Measurements from ENCODE around the gene CCL7. TPM values are rescaled to one million over a fixed set of nuclear protein-coding genes. Genes with fewer than 3 reads are reported as not detected.

The CCL7 gene
- total and polyA plus RNA-seq, 5 donors from 2014 or later, result not detected

DNA sequence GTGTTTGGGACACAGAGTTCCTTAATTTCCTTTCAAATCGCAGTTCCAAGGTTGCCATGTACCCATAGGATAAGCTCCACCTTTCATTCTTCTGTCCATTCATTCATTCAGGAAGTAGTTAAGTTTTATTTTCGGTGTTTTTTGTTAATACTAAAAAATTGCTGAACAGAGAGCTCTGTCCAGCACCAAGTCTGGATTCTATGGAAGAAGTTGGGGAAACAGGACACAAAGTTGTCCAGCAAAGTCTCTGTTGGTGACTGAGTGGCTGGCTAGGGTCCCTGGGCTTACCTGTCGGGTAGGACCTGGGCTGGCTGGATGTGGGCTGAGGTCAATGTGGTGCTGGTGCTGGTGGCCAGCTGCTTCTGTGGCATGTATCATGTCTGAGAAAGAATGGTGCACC is 32.6 kb upstream of the CCL7 start:
- H3K27me3 Mint-ChIP-seq, result peaks cover 7% of the 10 kb centered on the region
- Histone ChIP-seq H3K4me3 (ENCODE audit: low read depth, low read length) (no peak overlapping the region), H3K27me3 (ENCODE audit: control insufficient read depth, insufficient read depth, low read length) (no peaks in the 10 kb centered on the region), H3K9me3 (ENCODE audit: control insufficient read depth in 2 of 2, low read length in 2 of 2) (no peaks in the 10 kb centered on the region), H3K4me1 (ENCODE audit: control insufficient read depth, insufficient read depth, low read length, poor library complexity, severe bottlenecking) (no peaks in the 10 kb centered on the region), H3K36me3 (ENCODE audit: control insufficient read depth, insufficient read depth, low read length) (no peaks in the 10 kb centered on the region), H3K27ac (ENCODE audit: insufficient read depth, low read length, poor library complexity, severe bottlenecking) (no peak overlapping the region)
- H3K9me3 Mint-ChIP-seq, result peaks cover 0 to 6% (median 0%) of the 10 kb centered on the region in 7 donors
- DNase-seq (no peak), ATAC-seq (ENCODE audit: low read depth in 2 of 2) (no peak)
- peaks cover 0 to 3% (median 0%) of the 10 kb centered on the region in 4 donors for H3K4me1 Mint-ChIP-seq
- H3K27ac Mint-ChIP-seq, result no peak overlapping the region
- no peak overlapping the region for H3K4me3 Mint-ChIP-seq
- no peaks in the 10 kb centered on the region for H3K36me3 Mint-ChIP-seq

DNA sequence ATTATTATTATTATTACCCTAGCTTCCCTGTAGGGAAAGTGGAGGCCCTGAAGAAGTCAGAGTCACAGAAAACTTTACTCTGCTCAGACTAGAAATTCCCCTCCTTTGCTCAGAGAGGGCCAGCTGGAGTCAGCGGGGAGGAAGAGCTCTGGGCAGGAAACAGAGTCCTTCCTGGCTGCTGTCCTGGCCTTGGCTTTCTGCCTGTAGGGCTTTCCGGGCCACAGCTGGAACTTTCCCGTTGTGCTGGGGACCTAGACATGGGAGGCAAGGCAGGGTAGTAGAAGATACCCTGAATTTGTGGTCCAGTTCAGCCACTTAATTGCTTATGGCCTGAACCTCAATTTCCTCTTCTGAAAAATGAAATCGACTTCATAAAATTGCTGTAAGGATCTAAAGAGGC is 29.0 kb upstream of the CCL7 start:
- no peaks in the 10 kb centered on the region for H3K36me3 ChIP-seq (ENCODE audit: control insufficient read depth, insufficient read depth, low read length)
- H3K4me3 Mint-ChIP-seq, result no peak overlapping the region
- ATAC-seq (ENCODE audit: low read depth in 2 of 2) (no peak), DNase-seq (no peak)
- no peaks in the 10 kb centered on the region for H3K36me3 Mint-ChIP-seq
- H3K27me3 ChIP-seq (ENCODE audit: control insufficient read depth, insufficient read depth, low read length), result no peaks in the 10 kb centered on the region
- no peak overlapping the region for H3K27ac Mint-ChIP-seq
- no peak overlapping the region for H3K27ac ChIP-seq (ENCODE audit: insufficient read depth, low read length, poor library complexity, severe bottlenecking)
- H3K4me1 ChIP-seq (ENCODE audit: control insufficient read depth, insufficient read depth, low read length, poor library complexity, severe bottlenecking), result no peaks in the 10 kb centered on the region
- no peaks in the 10 kb centered on the region for H3K9me3 ChIP-seq (ENCODE audit: control insufficient read depth in 2 of 2, low read length in 2 of 2)
- H3K4me1 Mint-ChIP-seq, result peaks cover 0 to 3% (median 0%) of the 10 kb centered on the region in 4 donors
- H3K27me3 Mint-ChIP-seq, result no peaks in the 10 kb centered on the region
- no peak overlapping the region for H3K4me3 ChIP-seq (ENCODE audit: low read depth, low read length)
- peaks cover 0 to 6% (median 0%) of the 10 kb centered on the region in 7 donors for H3K9me3 Mint-ChIP-seq

DNA sequence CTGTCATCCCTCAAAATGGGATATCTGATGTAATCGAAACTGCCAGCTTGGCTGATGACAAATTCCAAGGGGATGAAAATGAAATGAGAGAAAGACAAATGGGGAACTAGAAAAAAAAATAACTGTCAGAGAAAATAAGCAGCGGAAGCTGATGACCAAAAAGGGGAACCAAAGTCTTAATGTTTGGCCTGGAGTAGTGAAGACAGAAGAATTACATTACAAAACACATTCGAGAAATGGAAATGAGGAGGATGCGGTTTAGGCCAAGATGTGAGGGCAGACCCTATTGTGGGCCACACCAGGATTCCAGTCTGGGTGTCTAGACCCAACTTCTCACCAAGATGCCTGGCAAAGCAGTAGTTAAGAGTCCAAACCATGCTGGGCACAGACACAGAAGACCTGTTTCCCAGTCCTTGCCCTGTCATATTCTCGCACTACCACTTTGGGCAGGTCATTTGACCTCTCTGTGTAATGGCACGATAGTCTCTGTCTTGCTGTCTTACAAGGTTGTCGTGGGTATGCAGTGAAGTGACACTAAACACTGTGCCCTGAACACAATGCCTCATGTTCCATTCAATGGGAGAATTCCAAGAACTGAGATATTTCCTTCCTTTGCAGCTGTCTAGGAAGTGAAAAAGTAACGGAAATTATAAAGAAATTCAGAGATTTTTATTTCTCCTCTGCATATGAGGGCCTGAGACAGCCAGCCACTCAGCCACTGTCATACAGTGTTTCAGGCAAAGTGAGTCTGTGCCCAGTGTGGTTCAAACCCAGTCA is 27.2 kb upstream of the CCL7 start:
- H3K4me3 ChIP-seq (ENCODE audit: low read depth, low read length), result no peak overlapping the region
- Mint-ChIP-seq H3K27me3 (no peaks in the 10 kb centered on the region), H3K36me3 (no peaks in the 10 kb centered on the region), H3K4me1 (peaks cover 0 to 3% (median 0%) of the 10 kb centered on the region in 4 donors), H3K4me3 (no peak overlapping the region), H3K27ac (no peak overlapping the region), H3K9me3 (peaks cover 0 to 4% (median 0%) of the 10 kb centered on the region in 7 donors)
- DNase-seq (no peak), ATAC-seq (ENCODE audit: low read depth in 2 of 2) (no peak)
- no peak overlapping the region for H3K27ac ChIP-seq (ENCODE audit: insufficient read depth, low read length, poor library complexity, severe bottlenecking)
- H3K27me3 ChIP-seq (ENCODE audit: control insufficient read depth, insufficient read depth, low read length), result no peaks in the 10 kb centered on the region
- no peaks in the 10 kb centered on the region for H3K9me3 ChIP-seq (ENCODE audit: control insufficient read depth in 2 of 2, low read length in 2 of 2)
- no peaks in the 10 kb centered on the region for H3K4me1 ChIP-seq (ENCODE audit: control insufficient read depth, insufficient read depth, low read length, poor library complexity, severe bottlenecking)
- no peaks in the 10 kb centered on the region for H3K36me3 ChIP-seq (ENCODE audit: control insufficient read depth, insufficient read depth, low read length)

DNA sequence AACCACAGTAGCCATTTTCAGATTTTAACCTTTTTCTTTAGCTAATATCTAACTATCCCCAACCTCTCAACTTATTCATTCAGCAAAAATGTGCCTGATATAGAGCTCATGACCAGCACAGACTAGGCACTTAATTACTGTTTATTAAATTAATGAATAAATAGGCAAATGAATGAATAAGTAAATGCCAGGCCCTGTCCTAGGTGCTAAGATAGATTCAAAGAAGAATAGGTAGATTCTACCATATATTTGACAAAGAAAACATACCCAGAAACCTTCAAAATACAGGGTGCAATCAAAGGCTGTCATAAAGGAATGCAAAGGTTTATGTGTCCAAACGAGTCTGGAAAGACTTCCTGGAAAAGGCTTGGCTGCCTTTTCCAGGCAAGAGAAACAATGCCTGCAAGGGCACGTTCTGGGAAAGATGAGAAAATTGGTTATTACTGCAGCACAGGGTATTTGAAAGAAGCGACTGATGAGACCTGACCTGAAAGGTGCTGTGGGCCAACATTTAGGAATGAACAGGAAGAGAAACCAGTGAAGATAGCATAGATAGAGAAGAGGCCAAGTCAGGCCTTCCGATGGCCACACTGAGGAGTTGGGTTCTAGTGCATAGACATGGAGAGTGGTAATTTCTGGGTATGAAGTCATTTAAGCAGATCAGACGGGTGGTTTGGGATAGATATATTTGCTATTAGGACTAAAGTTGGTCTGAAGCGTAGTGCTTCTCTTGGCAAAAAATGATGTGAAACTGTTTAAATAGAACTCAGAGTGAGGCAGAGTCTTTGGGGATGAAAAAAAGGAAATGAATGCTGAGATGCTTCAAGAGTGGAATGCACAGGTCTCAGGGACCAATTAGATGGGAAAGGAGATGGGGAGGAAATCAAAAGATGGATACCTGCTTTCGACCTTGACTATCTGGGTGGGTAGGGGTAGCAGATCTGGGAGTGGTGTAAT is 26.4 kb upstream of the CCL7 start:
- no peak for DNase-seq
- H3K4me3 ChIP-seq (ENCODE audit: low read depth, low read length), result no peak overlapping the region
- no peak for ATAC-seq (ENCODE audit: low read depth in 2 of 2)
- H3K4me3 Mint-ChIP-seq, result no peak overlapping the region
- no peaks in the 10 kb centered on the region for H3K27me3 ChIP-seq (ENCODE audit: control insufficient read depth, insufficient read depth, low read length)
- no peak overlapping the region for H3K27ac ChIP-seq (ENCODE audit: insufficient read depth, low read length, poor library complexity, severe bottlenecking)
- no peaks in the 10 kb centered on the region for H3K36me3 ChIP-seq (ENCODE audit: control insufficient read depth, insufficient read depth, low read length)
- H3K9me3 Mint-ChIP-seq, result peaks cover 0 to 4% (median 0%) of the 10 kb centered on the region in 7 donors
- H3K9me3 ChIP-seq (ENCODE audit: control insufficient read depth in 2 of 2, low read length in 2 of 2), result no peaks in the 10 kb centered on the region
- no peak overlapping the region for H3K27ac Mint-ChIP-seq
- H3K4me1 ChIP-seq (ENCODE audit: control insufficient read depth, insufficient read depth, low read length, poor library complexity, severe bottlenecking), result no peaks in the 10 kb centered on the region
- H3K4me1 Mint-ChIP-seq, result peaks cover 0 to 3% (median 0%) of the 10 kb centered on the region in 4 donors
- H3K27me3 Mint-ChIP-seq, result no peaks in the 10 kb centered on the region
- H3K36me3 Mint-ChIP-seq, result no peaks in the 10 kb centered on the region

DNA sequence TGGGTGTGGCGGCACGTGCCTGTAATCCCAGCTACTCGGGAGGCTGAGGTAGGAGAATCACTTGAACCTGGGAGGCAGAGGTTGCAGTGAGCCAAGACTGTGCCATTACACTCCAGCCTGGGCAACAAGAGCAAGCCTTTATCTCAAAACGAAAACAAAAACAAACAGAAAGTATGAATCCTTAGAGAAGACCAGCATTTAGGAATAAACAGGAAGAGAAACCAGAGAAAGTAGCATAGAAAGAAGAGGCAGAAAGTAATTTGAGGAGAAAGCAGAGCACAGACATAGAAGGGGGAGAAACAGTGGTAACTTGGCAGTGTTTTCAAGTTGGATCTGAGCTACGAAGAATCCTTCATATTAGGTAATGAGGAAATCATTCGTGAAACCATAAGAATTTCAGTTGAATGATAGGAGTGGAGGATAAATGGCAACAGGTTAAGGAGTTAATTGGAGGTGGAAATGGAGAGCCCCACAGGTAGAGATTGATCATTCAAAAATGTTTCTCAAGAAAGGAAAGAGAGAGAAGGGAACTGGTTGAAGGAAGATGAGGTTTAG is 24.6 kb upstream of the CCL7 start:
- H3K36me3 Mint-ChIP-seq, result no peaks in the 10 kb centered on the region
- H3K4me1 Mint-ChIP-seq, result peaks cover 0 to under 1% (median 0%) of the 10 kb centered on the region in 4 donors
- Histone ChIP-seq H3K4me1 (ENCODE audit: control insufficient read depth, insufficient read depth, low read length, poor library complexity, severe bottlenecking) (no peaks in the 10 kb centered on the region), H3K36me3 (ENCODE audit: control insufficient read depth, insufficient read depth, low read length) (no peaks in the 10 kb centered on the region), H3K9me3 (ENCODE audit: control insufficient read depth in 2 of 2, low read length in 2 of 2) (no peaks in the 10 kb centered on the region), H3K27ac (ENCODE audit: insufficient read depth, low read length, poor library complexity, severe bottlenecking) (no peak overlapping the region), H3K27me3 (ENCODE audit: control insufficient read depth, insufficient read depth, low read length) (no peaks in the 10 kb centered on the region), H3K4me3 (ENCODE audit: low read depth, low read length) (no peak overlapping the region)
- no peak overlapping the region for H3K4me3 Mint-ChIP-seq
- no peaks in the 10 kb centered on the region for H3K27me3 Mint-ChIP-seq
- peaks cover 0 to 1% (median 0%) of the 10 kb centered on the region in 7 donors for H3K9me3 Mint-ChIP-seq
- DNase-seq (no peak), ATAC-seq (ENCODE audit: low read depth in 2 of 2) (no peak)
- no peak overlapping the region for H3K27ac Mint-ChIP-seq

DNA sequence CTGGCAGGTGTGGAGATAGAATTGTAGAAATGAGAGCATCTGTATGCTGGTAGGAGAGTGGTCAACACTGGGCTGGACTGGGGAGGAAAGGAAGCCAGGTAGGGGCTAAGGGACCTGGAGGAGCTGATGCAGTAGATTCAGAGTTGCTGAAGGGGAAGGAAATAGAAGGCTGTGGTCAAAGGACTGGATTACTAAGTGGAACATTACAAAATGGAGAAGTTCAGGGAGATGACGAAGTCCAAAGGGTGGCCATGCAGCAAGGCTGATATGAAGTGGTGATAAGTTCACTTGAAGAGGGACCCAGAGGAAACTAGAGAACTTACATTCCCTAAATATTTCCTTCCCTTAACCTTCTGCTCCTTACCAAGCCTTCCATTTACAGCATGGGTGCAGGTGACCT is 23.6 kb upstream of the CCL7 start:
- no peaks in the 10 kb centered on the region for H3K4me1 ChIP-seq (ENCODE audit: control insufficient read depth, insufficient read depth, low read length, poor library complexity, severe bottlenecking)
- Mint-ChIP-seq H3K4me3 (no peak overlapping the region), H3K27ac (no peak overlapping the region), H3K4me1 (no peaks in the 10 kb centered on the region), H3K36me3 (no peaks in the 10 kb centered on the region), H3K27me3 (no peaks in the 10 kb centered on the region), H3K9me3 (peaks cover 0 to 1% (median 0%) of the 10 kb centered on the region in 7 donors)
- H3K27me3 ChIP-seq (ENCODE audit: control insufficient read depth, insufficient read depth, low read length), result no peaks in the 10 kb centered on the region
- H3K27ac ChIP-seq (ENCODE audit: insufficient read depth, low read length, poor library complexity, severe bottlenecking), result no peak overlapping the region
- ATAC-seq (ENCODE audit: low read depth in 2 of 2) (no peak), DNase-seq (no peak)
- H3K9me3 ChIP-seq (ENCODE audit: control insufficient read depth in 2 of 2, low read length in 2 of 2), result no peaks in the 10 kb centered on the region
- no peak overlapping the region for H3K4me3 ChIP-seq (ENCODE audit: low read depth, low read length)
- H3K36me3 ChIP-seq (ENCODE audit: control insufficient read depth, insufficient read depth, low read length), result no peaks in the 10 kb centered on the region

DNA sequence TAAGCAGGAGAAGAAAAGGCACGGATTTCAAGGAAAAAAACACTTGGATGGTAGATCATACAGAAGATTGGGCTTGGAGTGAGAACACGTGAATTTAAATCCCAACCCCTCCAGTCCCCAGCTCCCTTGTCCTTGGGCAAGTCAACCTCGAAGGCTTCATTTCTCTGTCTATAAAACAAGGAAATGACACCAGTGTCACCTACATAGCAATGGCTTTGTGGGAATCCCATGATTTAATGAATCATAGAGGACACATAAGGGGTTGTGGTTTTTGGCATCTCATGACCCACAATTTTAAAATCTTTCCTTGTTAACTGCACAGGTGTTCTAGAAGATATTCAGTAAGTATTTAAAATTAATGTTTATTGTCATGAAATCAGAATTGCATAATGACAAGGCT is 23.1 kb upstream of the CCL7 start:
- no peaks in the 10 kb centered on the region for H3K27me3 ChIP-seq (ENCODE audit: control insufficient read depth, insufficient read depth, low read length)
- H3K27ac ChIP-seq (ENCODE audit: insufficient read depth, low read length, poor library complexity, severe bottlenecking), result no peak overlapping the region
- ATAC-seq (ENCODE audit: low read depth in 2 of 2) (no peak), DNase-seq (no peak)
- no peak overlapping the region for H3K4me3 ChIP-seq (ENCODE audit: low read depth, low read length)
- no peaks in the 10 kb centered on the region for H3K27me3 Mint-ChIP-seq
- no peaks in the 10 kb centered on the region for H3K9me3 ChIP-seq (ENCODE audit: control insufficient read depth in 2 of 2, low read length in 2 of 2)
- H3K4me3 Mint-ChIP-seq, result no peak overlapping the region
- H3K36me3 Mint-ChIP-seq, result no peaks in the 10 kb centered on the region
- H3K36me3 ChIP-seq (ENCODE audit: control insufficient read depth, insufficient read depth, low read length), result no peaks in the 10 kb centered on the region
- H3K4me1 ChIP-seq (ENCODE audit: control insufficient read depth, insufficient read depth, low read length, poor library complexity, severe bottlenecking), result no peaks in the 10 kb centered on the region
- H3K4me1 Mint-ChIP-seq, result no peaks in the 10 kb centered on the region
- no peak overlapping the region for H3K27ac Mint-ChIP-seq
- H3K9me3 Mint-ChIP-seq, result peaks cover 0 to 1% (median 0%) of the 10 kb centered on the region in 7 donors
